Upper lobe of right lung (tissue), 1 donor: Measurements from ENCODE around the gene EVX2. TPM values are rescaled to one million over a fixed set of nuclear protein-coding genes. Genes with fewer than 3 reads are reported as not detected.

Experiments used
- ATAC-seq: fragments of 200-7000 bp; cut with Tn5 transposase; one replicate; pipeline ENCODE4 v1.9.1; 2020; ENCODE audit warnings: mild to moderate bottlenecking, moderate library complexity
- DNase-seq: peaks from one replicate; pipeline ENCODE4 v3.0.0-alpha.2; 2020
- H3K27ac ChIP-seq: fragments of 200-600 bp; one replicate; pipeline ENCODE4 v1.8.0; 2022
- H3K27me3 ChIP-seq: fragments of 200-600 bp; one replicate; pipeline ENCODE4 v1.8.0; 2022; ENCODE audit warnings: mild to moderate bottlenecking
- H3K36me3 ChIP-seq: fragments of 200-600 bp; one replicate; pipeline ENCODE4 v1.8.0; 2022
- H3K4me1 ChIP-seq: fragments of 200-600 bp; one replicate; pipeline ENCODE4 v1.8.0; 2022
- H3K4me3 ChIP-seq: fragments of 200-600 bp; one replicate; pipeline ENCODE4 v1.8.0; 2022; ENCODE audit warnings: mild to moderate bottlenecking
- H3K9me3 ChIP-seq: fragments of 200-600 bp; one replicate; pipeline ENCODE4 v1.8.0; 2022
- intact Hi-C: fragments of 100-400 bp; cut with DNase I; formaldehyde crosslinking; loops from one replicate; pipeline ENCODE4 v1.11.0; 2022
- long read RNA-seq: library from polyadenylated mRNA; unstranded; transcript quantifications from one replicate; pipeline ENCODE4 v2.0.0, GENCODE V29; 2021
- total RNA-seq: library from RNA; stranded (reverse); fragmentation: NEBNext Ultra II Directional; extraction: Animal tissue kit (Norgen Biotek cat#: 25700); gene quantifications from one replicate; pipeline ENCODE4 v1.2.1, GENCODE V29; 2021
- TF ChIP-seq, protein P1 (sequence below): fragments of 200-600 bp; IDR thresholded peaks from one replicate; pipeline ENCODE4 v1.8.0; 2022; ENCODE audit warnings: antibody characterized with exemption
- donor health status: DM: no; HTN: yes; CAD: no; lungs with severe emphysema.

The EVX2 gene
- total RNA-seq = not detected
- long read RNA-seq = 0 reads

DNA sequence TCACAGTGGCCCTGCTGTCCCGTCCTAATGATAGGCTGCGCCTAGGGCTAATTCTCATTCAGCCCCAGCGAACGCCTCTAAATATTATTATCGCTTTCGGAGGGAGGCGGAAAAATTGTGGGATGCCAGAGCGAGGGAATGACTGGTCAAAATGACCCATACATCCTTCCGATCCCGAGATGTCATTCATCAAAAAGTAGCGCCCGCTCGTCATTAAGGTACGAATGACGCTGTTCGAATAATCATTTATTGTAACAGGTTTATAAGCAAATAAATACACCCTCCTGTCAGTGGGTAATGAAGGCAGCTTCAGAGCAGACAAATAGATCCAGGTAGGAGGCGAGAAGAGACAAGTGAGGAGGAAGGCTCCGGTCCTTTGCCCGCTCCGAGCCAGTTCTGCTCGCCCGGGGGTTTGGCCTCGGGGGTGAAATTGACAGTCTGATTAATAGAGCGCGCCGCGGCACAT, at the start of gene EVX2:
Gene EVX2 (minus strand): TSS at position 167 of the 466 bp plus-strand sequence. CDS start 186 bp downstream, outside the sequence.
- Histone ChIP-seq H3K27ac (no peak within 1 kb of the TSS), H3K27me3 (peaks cover 97% of the 10 kb centered on the region), H3K4me1 (peaks cover 10% of the 10 kb centered on the region), H3K9me3 (no peaks in the 10 kb centered on the region), H3K4me3 (no peak within 1 kb of the TSS), H3K36me3 (no peaks in the 10 kb centered on the region)
- TF ChIP-seq, protein P1, sequence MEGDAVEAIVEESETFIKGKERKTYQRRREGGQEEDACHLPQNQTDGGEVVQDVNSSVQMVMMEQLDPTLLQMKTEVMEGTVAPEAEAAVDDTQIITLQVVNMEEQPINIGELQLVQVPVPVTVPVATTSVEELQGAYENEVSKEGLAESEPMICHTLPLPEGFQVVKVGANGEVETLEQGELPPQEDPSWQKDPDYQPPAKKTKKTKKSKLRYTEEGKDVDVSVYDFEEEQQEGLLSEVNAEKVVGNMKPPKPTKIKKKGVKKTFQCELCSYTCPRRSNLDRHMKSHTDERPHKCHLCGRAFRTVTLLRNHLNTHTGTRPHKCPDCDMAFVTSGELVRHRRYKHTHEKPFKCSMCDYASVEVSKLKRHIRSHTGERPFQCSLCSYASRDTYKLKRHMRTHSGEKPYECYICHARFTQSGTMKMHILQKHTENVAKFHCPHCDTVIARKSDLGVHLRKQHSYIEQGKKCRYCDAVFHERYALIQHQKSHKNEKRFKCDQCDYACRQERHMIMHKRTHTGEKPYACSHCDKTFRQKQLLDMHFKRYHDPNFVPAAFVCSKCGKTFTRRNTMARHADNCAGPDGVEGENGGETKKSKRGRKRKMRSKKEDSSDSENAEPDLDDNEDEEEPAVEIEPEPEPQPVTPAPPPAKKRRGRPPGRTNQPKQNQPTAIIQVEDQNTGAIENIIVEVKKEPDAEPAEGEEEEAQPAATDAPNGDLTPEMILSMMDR = no peak
- DNase-seq (no peak), ATAC-seq (no peak)
- intact Hi-C loops = no loop called here

DNA sequence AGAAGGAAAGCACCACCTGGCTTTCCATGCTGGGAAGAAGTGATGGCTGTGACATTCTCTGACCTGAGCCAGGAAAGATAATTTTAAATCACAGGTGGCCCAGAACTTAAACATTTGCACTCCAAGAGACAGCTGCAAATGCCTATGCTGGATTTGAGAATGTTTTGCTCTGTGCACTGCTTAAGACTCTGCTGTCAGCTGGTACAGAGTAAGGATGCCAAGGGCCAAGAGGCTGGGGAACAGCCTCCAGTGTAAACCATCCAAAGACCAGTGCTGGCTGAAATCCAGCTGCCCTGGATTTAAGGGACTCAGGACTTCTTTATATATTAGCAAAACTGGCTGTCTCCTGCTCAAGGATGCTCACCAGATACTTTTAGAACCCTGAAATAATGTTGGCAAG, 49.6 kb upstream of the EVX2 start:
- DNase-seq (no peak), ATAC-seq (no peak)
- no peak overlapping the region for H3K4me3 ChIP-seq
- no peaks in the 10 kb centered on the region for H3K36me3 ChIP-seq
- peaks cover 12% of the 10 kb centered on the region for H3K4me1 ChIP-seq
- TF ChIP-seq, protein P1 = no peak
- H3K9me3 ChIP-seq = no peaks in the 10 kb centered on the region
- H3K27me3 ChIP-seq = peaks cover 96% of the 10 kb centered on the region
- H3K27ac ChIP-seq = no peak overlapping the region
- intact Hi-C loops = loop anchor here (10.0 kb wide), 2 partner anchors 321 to 421 kb away; no protein-coding TSS in a partner anchor

DNA sequence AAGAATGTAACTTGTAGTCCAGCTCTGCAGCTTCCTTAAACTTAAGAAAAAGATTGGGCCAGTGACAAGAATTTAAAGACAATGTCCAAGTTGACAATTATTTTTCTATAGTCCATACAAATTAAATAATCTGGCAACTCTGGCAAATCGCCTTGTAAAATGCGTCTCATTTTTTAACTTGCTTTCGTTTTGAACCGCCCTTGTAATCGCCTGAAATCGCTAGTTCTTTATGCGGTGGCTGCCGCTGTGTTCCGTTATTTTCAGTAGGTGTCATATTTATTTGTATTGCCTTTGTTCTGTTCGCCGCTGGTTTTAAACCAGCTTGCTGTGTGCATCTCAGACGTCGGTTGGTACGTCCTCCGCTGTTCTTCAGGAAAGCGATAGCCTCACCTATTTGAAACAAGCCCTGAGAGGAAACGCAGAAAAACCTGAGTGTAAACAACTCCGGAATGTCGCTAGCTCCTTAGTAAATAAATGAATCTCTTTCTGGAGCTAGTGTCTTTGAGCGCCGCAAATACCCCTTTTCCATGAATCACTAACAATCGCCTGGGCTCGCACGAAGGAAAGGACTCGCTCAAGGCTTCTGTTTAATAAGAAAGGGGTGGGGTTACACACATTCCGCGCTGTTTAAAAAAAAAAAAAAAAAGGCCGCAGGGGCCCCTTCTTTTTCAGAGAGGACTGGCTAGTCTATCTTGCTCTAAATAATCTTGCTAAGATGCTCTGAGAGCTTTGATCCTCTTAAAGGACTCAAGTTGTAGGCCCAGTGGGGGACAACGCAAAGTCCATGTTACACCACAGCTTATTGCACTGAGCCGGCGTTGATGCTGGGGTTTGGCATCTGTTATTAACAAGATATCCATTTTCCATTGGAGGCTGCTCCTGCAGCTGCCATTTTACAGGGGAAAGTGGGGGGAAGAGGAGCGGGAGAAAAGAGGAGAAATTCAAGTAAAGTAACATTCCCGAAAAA, 48.7 kb upstream of the EVX2 start:
- H3K9me3 ChIP-seq = no peaks in the 10 kb centered on the region
- peaks cover 12% of the 10 kb centered on the region for H3K4me1 ChIP-seq
- H3K27ac ChIP-seq = no peak overlapping the region
- no peak for DNase-seq
- no peak for ATAC-seq
- H3K4me3 ChIP-seq = peak overlapping the region; percentile 17
- no peaks in the 10 kb centered on the region for H3K36me3 ChIP-seq
- TF ChIP-seq, protein P1 = no peak
- peaks cover 94% of the 10 kb centered on the region for H3K27me3 ChIP-seq
- intact Hi-C loops = loop anchor here (10.0 kb wide), 2 partner anchors 322 to 422 kb away; no protein-coding TSS in a partner anchor

DNA sequence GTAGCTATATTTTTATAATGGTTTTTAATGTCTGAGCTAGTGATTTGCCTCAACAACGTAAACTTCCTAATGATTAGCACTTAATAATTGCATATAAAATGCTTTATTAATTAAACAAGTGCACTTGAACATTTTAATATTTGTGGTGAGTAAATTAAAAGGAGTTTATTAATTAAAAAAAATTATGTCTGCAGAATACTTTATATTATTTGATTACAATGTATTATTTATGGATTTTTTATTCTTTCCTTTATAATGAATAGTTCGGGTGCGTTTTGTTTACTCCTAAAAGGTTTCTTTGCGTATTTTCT, 48.0 kb upstream of the EVX2 start:
- no peaks in the 10 kb centered on the region for H3K36me3 ChIP-seq
- peaks cover 94% of the 10 kb centered on the region for H3K27me3 ChIP-seq
- no peak overlapping the region for H3K4me3 ChIP-seq
- intact Hi-C loops = loop anchor here (10.0 kb wide), 2 partner anchors 323 to 423 kb away; no protein-coding TSS in a partner anchor
- ATAC-seq = no peak
- no peaks in the 10 kb centered on the region for H3K9me3 ChIP-seq
- TF ChIP-seq, protein P1 = no peak
- no peak overlapping the region for H3K27ac ChIP-seq
- no peak for DNase-seq
- peaks cover 11% of the 10 kb centered on the region for H3K4me1 ChIP-seq

DNA sequence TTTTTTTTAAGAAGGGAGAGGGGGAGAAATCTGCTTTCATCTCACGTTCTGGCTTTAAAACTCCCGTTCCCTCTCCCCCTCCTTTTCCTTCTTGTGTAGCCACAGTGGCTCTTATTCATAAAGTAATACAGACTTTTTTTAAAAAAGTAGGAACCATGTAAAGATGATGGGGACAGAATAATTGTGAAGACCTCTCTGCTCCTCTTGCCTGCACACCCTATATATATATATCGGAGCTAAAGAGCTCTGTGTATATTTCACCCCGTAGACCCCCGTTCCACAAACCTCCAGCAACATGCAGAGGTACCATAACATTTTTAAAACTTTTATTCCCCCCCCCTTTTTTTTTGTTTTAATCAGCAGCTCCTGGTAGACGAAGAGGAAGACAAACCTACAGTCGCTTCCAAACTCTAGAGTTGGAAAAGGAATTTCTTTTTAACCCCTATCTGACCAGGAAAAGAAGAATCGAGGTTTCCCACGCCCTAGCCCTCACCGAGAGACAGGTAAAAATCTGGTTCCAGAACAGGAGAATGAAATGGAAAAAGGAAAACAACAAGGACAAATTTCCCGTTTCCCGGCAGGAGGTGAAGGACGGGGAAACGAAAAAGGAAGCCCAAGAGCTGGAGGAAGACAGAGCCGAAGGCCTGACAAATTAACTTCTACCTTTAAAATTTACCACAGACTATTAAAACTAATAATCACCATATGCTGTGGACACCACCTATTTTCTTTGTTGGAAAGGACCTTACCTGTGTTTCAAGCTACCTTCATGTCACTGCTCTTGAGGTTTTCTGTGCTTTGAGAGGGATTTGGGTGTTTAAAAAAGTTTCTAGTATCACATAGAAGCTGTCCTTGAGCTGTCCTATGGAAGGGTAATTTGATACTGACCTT, 47.4 kb upstream of the EVX2 start:
- intact Hi-C loops = loop anchor here (10.0 kb wide), 2 partner anchors 324 to 424 kb away; no protein-coding TSS in a partner anchor

More for the DNA sequence above, 47.4 kb upstream of the EVX2 start:
- H3K36me3 ChIP-seq = no peaks in the 10 kb centered on the region
- H3K4me1 ChIP-seq = peaks cover 5% of the 10 kb centered on the region
- DNase-seq (no peak), ATAC-seq (no peak)
- no peak overlapping the region for H3K27ac ChIP-seq
- H3K4me3 ChIP-seq = peak overlapping the region; percentile 26
- no peaks in the 10 kb centered on the region for H3K9me3 ChIP-seq
- peaks cover 94% of the 10 kb centered on the region for H3K27me3 ChIP-seq
- TF ChIP-seq, protein P1 = no peak
